Mesothelial cell of epicardium (in vitro differentiated cells): ENCODE results near the gene FXR2. TPM values are rescaled to one million over a fixed set of nuclear protein-coding genes. Genes with fewer than 3 reads are reported as not detected.

ENCODE experiments used
- DNase-seq, 2 experiments: peaks; one replicate each; pipeline ENCODE4 v3.0.0; 2021; ENCODE audit warnings: low spot score in 2 of 2; ENCODE audit not compliant: unreplicated experiment in 2 of 2
- H3K27ac Mint-ChIP-seq: 2 replicates; pipeline ENCODE4 v1.8.0; 2021; ENCODE audit warnings: mixed read lengths
- H3K27me3 Mint-ChIP-seq: 2 replicates; pipeline ENCODE4 v1.8.0; 2021; ENCODE audit warnings: low read depth, mixed read lengths
- H3K36me3 Mint-ChIP-seq: 2 replicates; pipeline ENCODE4 v1.8.0; 2021; ENCODE audit warnings: mixed read lengths
- H3K4me1 Mint-ChIP-seq: 2 replicates; pipeline ENCODE4 v1.8.0; 2021; ENCODE audit warnings: mixed read lengths
- H3K4me3 Mint-ChIP-seq: 2 replicates; pipeline ENCODE4 v1.8.0; 2021; ENCODE audit warnings: mild to moderate bottlenecking, moderate library complexity, mixed read lengths
- H3K9me3 Mint-ChIP-seq: 2 replicates; pipeline ENCODE4 v1.8.0; 2021; ENCODE audit warnings: mixed read lengths
- total RNA-seq: library from RNA; stranded (reverse); gene quantifications from 3 replicates; pipeline ENCODE4 v1.2.1, GENCODE V29; 2021
- TF ChIP-seq, protein P1 (sequence below): fragments of 200-600 bp; sonication (generic); IDR thresholded peaks from one replicate; pipeline ENCODE4 v1.5.0; 2021; ENCODE audit warnings: antibody characterized with exemption; ENCODE audit not compliant: unreplicated experiment

Gene FXR2
- total RNA-seq, 1 donor from 2014 or later = 44.5 TPM

DNA sequence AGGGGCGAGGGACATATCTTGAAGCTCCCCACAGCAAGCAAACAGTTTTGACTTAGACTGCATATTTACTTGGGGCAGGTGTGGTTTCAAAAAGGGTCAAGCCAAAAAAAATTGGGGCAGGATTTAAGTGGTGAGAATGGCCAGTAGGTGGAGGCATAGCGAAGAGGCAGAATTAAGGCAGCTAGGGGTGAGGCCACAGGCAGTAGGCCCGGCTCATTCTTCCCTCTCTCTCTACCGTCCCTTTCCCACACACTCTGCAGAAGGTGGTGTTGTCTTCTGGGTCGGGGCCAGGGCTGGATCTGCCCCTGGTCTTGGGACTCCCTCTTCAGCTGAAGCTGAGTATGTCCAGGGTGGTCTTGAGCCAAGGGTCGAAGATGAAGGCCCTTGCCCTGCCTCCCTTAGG, 17.8 kb upstream of the FXR2 start:
- Mint-ChIP-seq H3K9me3 (no peaks in the 10 kb centered on the region), H3K27ac (no peak overlapping the region), H3K27me3 (no peaks in the 10 kb centered on the region), H3K4me1 (no peaks in the 10 kb centered on the region), H3K4me3 (no peak overlapping the region), H3K36me3 (no peaks in the 10 kb centered on the region)
- DNase-seq = no peak
- TF ChIP-seq, protein P1, sequence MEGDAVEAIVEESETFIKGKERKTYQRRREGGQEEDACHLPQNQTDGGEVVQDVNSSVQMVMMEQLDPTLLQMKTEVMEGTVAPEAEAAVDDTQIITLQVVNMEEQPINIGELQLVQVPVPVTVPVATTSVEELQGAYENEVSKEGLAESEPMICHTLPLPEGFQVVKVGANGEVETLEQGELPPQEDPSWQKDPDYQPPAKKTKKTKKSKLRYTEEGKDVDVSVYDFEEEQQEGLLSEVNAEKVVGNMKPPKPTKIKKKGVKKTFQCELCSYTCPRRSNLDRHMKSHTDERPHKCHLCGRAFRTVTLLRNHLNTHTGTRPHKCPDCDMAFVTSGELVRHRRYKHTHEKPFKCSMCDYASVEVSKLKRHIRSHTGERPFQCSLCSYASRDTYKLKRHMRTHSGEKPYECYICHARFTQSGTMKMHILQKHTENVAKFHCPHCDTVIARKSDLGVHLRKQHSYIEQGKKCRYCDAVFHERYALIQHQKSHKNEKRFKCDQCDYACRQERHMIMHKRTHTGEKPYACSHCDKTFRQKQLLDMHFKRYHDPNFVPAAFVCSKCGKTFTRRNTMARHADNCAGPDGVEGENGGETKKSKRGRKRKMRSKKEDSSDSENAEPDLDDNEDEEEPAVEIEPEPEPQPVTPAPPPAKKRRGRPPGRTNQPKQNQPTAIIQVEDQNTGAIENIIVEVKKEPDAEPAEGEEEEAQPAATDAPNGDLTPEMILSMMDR = peak; percentile 39

DNA sequence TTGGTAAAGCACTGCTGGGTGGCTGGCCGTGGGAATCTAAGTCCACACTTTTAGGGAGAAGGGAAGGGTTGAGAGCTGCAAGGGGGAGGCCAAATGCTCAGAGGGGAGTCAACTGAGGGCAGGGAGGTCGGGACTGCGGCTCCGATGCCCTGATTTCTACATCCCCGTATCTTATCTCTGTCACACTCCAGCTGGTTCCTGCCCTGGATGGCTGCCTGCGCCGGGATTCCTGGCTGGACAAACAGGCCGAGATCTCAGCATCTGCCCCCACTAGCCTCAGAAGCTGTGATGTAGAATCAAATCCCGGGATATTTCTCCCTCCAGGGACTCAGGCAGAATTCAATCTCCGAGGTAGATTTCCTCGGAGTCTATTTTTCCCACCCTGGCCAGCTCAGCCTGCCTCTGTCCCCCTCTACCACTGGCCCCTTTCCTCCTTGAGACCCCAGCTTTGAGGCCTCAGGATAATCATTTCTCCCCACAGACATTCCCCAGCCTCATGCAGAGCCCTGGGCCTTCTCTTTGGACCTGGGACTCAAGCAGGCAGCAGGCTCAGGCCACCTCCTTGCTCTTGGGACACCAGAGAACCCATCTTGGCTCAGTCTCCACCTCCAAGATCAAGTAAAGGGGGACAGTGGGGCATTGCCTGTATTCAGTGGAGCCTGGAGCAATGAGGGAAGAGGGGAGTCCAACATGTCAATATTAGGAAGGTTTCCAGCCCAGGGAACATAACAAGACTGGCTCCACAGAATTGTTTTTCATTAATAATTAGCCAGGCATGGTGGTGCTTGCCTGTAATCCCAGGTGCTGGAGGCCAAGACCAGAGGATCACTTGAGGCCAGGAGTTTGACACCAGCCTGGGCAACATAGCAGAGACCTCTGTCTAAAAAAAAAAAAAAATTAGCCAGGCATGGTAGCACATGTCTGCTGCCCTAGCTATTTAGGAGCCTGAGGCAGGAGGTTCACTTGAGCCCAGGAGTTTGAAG, 17.0 kb upstream of the FXR2 start:
- TF ChIP-seq, protein P1 = no peak
- Mint-ChIP-seq H3K9me3 (no peaks in the 10 kb centered on the region), H3K27ac (no peak overlapping the region), H3K36me3 (no peaks in the 10 kb centered on the region), H3K4me1 (peaks cover 3% of the 10 kb centered on the region), H3K27me3 (no peaks in the 10 kb centered on the region), H3K4me3 (no peak overlapping the region)
- no peak for DNase-seq

DNA sequence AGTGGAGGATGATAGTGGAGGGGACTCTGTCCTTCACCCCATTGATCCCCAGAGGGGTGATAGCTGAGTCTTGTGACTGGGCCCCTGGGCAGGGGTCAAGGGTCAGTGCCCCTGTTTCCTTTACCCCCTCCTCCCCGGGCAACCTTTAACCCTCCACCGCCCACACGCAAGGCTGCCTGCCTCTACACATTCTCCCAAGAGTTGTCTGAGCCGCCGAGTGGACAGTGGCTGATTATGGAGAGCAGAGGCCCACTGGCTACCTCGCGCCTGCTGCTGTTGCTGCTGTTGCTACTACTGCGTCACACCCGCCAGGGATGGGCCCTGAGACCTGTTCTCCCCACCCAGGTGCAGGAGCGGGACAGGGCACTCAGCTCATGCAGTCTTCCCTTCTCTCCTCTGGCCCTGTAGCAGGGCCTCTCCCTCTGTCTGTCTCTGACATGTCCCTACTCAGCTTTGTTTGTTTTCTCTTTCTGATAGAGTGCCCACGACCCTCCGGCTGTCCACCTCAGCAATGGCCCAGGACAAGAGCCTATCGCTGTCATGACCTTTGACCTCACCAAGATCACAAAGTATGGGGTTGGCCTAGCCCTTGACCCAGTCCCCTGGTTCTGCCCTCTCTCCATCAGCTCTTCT, 15.4 kb upstream of the FXR2 start, which contains the start of gene SHBG:
TSS of gene SHBG (plus strand) at position 197 of the 633 bp plus-strand sequence. CDS start at position 235, 38 bp downstream.
- DNase-seq = no peak
- peaks cover 9% of the 10 kb centered on the region for H3K4me1 Mint-ChIP-seq
- no peak within 1 kb of the TSS for H3K27ac Mint-ChIP-seq
- no peaks in the 10 kb centered on the region for H3K27me3 Mint-ChIP-seq
- no peaks in the 10 kb centered on the region for H3K9me3 Mint-ChIP-seq
- TF ChIP-seq, protein P1 = no peak
- H3K4me3 Mint-ChIP-seq = no peak within 1 kb of the TSS
- H3K36me3 Mint-ChIP-seq = peaks cover 4% of the 10 kb centered on the region

DNA sequence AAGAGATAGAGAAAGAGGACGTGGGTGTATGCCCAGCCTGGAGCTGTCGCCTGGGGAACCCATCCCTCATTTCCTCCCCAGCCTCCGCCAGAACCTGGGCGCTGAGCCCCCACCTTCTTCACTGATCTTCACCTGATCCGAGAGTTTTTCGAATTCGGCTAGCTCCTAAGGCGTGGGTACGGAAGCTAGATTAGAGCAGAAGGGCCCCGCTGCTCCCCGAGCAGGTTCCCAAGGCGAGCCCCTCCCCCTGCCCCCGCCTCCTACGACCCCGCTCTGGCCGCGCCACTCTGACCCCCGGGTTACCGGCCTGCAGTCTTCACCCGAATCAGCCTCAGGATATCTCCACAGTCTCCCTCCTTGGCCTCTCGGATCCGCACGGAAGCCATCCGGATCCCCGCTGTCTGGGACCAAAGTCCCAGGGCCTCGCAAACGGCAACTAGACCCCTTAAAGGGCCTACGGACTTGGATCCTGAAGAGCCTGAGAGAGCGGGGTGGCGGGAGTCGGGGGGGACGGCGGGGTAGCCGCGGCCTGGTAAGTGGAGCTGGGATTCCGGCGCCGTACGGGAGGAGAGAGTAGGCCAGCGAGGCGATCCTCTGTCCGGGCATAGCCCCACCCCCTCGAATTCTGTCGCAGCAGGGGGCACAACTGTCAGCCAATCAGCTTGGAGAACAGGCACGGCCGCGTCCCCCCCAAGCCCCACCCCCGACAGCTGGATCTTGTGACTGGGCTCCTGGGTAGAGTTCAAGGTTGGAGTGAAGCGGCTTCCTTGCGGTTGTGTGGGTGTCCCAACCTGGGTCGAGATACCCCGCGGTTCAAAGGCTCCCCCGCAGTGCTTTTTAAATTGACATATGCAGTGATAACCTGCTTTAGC, 12.8 kb upstream of the FXR2 start, which contains the start of gene SAT2:
TSS of gene SAT2 (minus strand) at position 572 of the 872 bp plus-strand sequence. CDS start at position 386, 186 bp downstream.
- H3K36me3 Mint-ChIP-seq = peaks cover 5% of the 10 kb centered on the region
- H3K9me3 Mint-ChIP-seq = no peaks in the 10 kb centered on the region
- peaks cover 9% of the 10 kb centered on the region for H3K4me1 Mint-ChIP-seq
- no peaks in the 10 kb centered on the region for H3K27me3 Mint-ChIP-seq
- peak within 1 kb of the TSS; percentile 97 for H3K27ac Mint-ChIP-seq
- DNase-seq = peak; percentile 84 to 87
- TF ChIP-seq, protein P1 = no peak
- H3K4me3 Mint-ChIP-seq = peak within 1 kb of the TSS; percentile 94

DNA sequence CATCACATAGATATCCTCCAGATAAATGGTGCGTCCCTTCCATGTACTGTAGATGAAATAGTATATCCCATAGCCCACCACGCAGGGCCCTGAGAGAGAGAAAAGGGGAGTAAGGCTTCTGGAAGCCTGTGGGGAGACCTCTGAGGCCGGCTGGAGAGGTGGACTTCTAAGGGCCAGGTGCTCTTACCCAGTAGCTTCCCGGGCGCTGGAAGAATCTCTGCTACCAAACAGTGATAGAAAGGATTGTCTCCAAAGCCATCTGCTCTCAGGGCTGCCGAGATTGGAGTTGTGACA, 12.2 kb upstream of the FXR2 start:
- peaks cover 9% of the 10 kb centered on the region for H3K4me1 Mint-ChIP-seq
- H3K9me3 Mint-ChIP-seq = no peaks in the 10 kb centered on the region
- TF ChIP-seq, protein P1 = no peak
- no peak for DNase-seq
- H3K27me3 Mint-ChIP-seq = no peaks in the 10 kb centered on the region
- H3K27ac Mint-ChIP-seq = peak overlapping the region; percentile 97
- H3K36me3 Mint-ChIP-seq = peaks cover 5% of the 10 kb centered on the region
- H3K4me3 Mint-ChIP-seq = peak overlapping the region; percentile 94
